Measurements from ENCODE around the gene SYT13. TPM values are rescaled to one million over a fixed set of nuclear protein-coding genes. Genes with fewer than 3 reads are reported as not detected.

The SYT13 gene
- total and polyA plus RNA-seq, 7 experiments from 2014 or later = not detected

DNA sequence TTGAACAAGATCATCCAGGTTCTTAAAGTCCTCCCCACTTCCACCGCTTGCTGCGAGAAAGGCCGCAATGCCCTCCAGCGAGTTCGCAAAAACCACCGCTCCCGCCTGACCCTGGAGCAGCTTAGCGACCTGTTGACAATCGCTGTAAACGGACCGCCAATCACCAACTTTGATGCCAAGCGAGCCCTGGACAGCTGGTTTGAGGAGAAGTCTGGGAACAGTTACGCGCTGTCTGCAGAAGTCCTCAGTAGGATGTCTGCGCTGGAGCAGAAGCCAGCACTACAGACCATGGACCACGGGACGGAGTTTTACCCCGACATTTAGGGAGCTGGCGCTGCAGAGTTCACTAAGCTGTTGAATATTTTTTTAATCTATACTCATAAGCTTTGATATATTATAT lies 58.3 kb downstream of the SYT13 start:
- peaks cover 0 to 43% (median 17%) of the 10 kb centered on the region in 5 donors for H3K36me3 Mint-ChIP-seq
- no peaks in the 10 kb centered on the region for H3K9me3 ChIP-seq (ENCODE audit: control insufficient read depth in 2 of 3, low read length in 3 of 3)
- intact Hi-C loops (cut with micrococcal nuclease) = no loop called here
- no peak overlapping the region for H3K27ac ChIP-seq (ENCODE audit: low read depth, low read length)
- H3K27me3 Mint-ChIP-seq = no peaks in the 10 kb centered on the region
- H3K9me3 Mint-ChIP-seq = no peaks in the 10 kb centered on the region
- no peaks in the 10 kb centered on the region for H3K4me1 Mint-ChIP-seq
- no peaks in the 10 kb centered on the region for H3K4me1 ChIP-seq (ENCODE audit: control insufficient read depth in 2 of 2, insufficient read depth in 2 of 2, low read length in 2 of 2)
- peaks cover 0 to 13% (median 0%) of the 10 kb centered on the region in 3 experiments for H3K36me3 ChIP-seq (ENCODE audit: control insufficient read depth in 2 of 3, insufficient read depth in 3 of 3, low read length in 3 of 3)
- no peaks in the 10 kb centered on the region for H3K27me3 ChIP-seq (ENCODE audit: control insufficient read depth in 2 of 2, insufficient read depth in 2 of 2, low read length in 2 of 2)
- ATAC-seq = no peak
- no peak overlapping the region for H3K27ac Mint-ChIP-seq
- ChIA-PET POLR2A (no interaction called here), CTCF (no interaction called here)
- no peak for DNase-seq
- no peak overlapping the region for H3K4me3 ChIP-seq (ENCODE audit: low read length)
- H3K4me3 Mint-ChIP-seq = no peak overlapping the region

DNA sequence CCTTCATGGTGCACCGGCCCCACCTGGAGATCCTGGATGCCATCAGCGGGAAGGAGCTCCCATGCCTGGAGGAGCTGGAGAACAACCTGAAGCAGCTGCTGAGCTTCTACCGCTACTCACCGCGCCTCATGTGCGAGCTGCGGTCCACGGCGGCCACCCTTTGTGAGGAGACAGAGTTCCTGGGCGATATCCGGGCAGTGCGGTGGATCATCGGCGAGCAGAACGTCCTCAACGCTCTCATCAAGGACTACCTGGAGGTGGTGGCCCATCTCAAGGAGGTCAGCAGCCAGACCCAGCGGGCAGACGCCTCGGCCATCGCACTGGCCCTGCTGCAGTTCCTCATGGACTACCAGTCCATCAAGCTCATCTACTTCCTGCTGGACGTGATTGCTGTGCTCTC lies 59.2 kb downstream of the SYT13 start:
- H3K4me3 ChIP-seq (ENCODE audit: low read length) = no peak overlapping the region
- no peak overlapping the region for H3K27ac Mint-ChIP-seq
- no peak overlapping the region for H3K27ac ChIP-seq (ENCODE audit: low read depth, low read length)
- ChIA-PET POLR2A (no interaction called here), CTCF (no interaction called here)
- no peaks in the 10 kb centered on the region for H3K27me3 ChIP-seq (ENCODE audit: control insufficient read depth in 2 of 2, insufficient read depth in 2 of 2, low read length in 2 of 2)
- no peak for DNase-seq
- H3K4me1 ChIP-seq (ENCODE audit: control insufficient read depth in 2 of 2, insufficient read depth in 2 of 2, low read length in 2 of 2) = no peaks in the 10 kb centered on the region
- ATAC-seq = no peak
- intact Hi-C loops (cut with micrococcal nuclease) = no loop called here
- H3K4me1 Mint-ChIP-seq = no peaks in the 10 kb centered on the region
- no peaks in the 10 kb centered on the region for H3K27me3 Mint-ChIP-seq
- peaks cover 0 to 13% (median 0%) of the 10 kb centered on the region in 3 experiments for H3K36me3 ChIP-seq (ENCODE audit: control insufficient read depth in 2 of 3, insufficient read depth in 3 of 3, low read length in 3 of 3)
- H3K9me3 ChIP-seq (ENCODE audit: control insufficient read depth in 2 of 3, low read length in 3 of 3) = no peaks in the 10 kb centered on the region
- peaks cover 0 to 46% (median 17%) of the 10 kb centered on the region in 5 donors for H3K36me3 Mint-ChIP-seq
- no peaks in the 10 kb centered on the region for H3K9me3 Mint-ChIP-seq
- no peak overlapping the region for H3K4me3 Mint-ChIP-seq

DNA sequence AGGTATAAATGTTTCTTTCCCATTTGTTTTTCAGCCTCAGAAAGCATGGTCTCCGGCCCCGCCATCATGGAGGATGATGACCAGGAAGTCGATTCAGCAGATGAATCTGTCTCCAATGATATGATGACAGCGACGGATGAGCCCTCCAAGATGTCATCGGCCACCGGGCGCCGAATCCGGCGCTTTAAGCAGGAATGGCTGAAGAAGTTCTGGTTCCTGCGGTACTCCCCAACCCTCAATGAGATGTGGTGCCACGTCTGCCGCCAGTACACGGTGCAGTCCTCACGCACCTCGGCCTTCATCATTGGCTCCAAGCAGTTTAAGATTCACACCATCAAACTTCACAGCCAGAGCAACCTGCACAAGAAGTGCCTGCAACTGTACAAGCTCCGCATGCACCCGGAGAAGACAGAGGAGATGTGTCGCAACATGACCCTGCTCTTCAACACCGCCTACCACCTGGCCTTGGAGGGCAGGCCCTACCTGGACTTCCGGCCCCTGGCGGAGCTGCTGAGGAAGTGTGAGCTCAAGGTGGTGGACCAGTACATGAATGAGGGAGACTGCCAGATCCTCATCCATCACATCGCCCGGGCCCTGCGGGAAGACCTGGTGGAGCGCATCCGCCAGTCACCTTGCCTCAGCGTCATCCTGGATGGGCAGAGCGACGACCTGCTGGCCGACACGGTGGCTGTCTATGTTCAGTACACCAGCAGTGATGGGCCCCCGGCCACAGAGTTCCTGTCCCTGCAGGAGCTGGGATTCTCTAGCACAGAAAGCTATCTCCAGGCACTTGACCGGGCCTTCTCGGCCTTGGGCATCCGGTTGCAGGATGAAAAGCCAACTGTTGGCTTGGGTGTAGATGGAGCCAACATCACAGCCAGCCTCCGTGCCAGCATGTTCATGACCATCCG lies 59.9 kb downstream of the SYT13 start:
- no peaks in the 10 kb centered on the region for H3K4me1 Mint-ChIP-seq
- intact Hi-C loops (cut with micrococcal nuclease) = no loop called here
- DNase-seq (no peak), ATAC-seq (no peak)
- H3K27ac ChIP-seq (ENCODE audit: low read depth, low read length) = no peak overlapping the region
- H3K4me1 ChIP-seq (ENCODE audit: control insufficient read depth in 2 of 2, insufficient read depth in 2 of 2, low read length in 2 of 2) = no peaks in the 10 kb centered on the region
- no peak overlapping the region for H3K27ac Mint-ChIP-seq
- H3K36me3 Mint-ChIP-seq = peaks cover 0 to 51% (median 24%) of the 10 kb centered on the region in 5 donors
- H3K4me3 ChIP-seq (ENCODE audit: low read length) = no peak overlapping the region
- H3K9me3 Mint-ChIP-seq = no peaks in the 10 kb centered on the region
- H3K9me3 ChIP-seq (ENCODE audit: control insufficient read depth in 2 of 3, low read length in 3 of 3) = no peaks in the 10 kb centered on the region
- no peaks in the 10 kb centered on the region for H3K27me3 Mint-ChIP-seq
- ChIA-PET POLR2A (no interaction called here), CTCF (no interaction called here)
- no peak overlapping the region for H3K4me3 Mint-ChIP-seq
- no peaks in the 10 kb centered on the region for H3K27me3 ChIP-seq (ENCODE audit: control insufficient read depth in 2 of 2, insufficient read depth in 2 of 2, low read length in 2 of 2)
- H3K36me3 ChIP-seq (ENCODE audit: control insufficient read depth in 2 of 3, insufficient read depth in 3 of 3, low read length in 3 of 3) = peaks cover 0 to 13% (median 0%) of the 10 kb centered on the region in 3 experiments

DNA sequence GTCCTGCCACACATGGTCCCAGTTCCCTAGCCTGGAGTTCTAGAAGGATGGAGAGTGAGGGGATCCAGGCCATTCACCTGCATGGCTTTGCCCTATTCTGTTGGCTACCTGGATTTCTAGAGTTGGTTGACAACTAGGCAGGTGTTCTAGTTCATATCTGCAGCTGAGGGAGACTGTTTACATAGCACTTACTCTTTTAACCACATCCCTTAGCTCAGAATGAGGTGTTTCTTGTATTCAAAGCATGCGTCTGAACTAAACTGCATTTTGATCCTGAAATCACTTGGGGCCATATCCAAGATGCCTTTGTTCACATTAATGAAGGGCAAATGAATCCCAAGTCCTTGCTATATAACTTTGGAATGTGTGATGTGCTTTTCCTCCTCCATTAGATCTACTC lies 60.9 kb downstream of the SYT13 start:
- Mint-ChIP-seq H3K9me3 (no peaks in the 10 kb centered on the region), H3K27ac (no peak overlapping the region)
- no peak for ATAC-seq

DNA sequence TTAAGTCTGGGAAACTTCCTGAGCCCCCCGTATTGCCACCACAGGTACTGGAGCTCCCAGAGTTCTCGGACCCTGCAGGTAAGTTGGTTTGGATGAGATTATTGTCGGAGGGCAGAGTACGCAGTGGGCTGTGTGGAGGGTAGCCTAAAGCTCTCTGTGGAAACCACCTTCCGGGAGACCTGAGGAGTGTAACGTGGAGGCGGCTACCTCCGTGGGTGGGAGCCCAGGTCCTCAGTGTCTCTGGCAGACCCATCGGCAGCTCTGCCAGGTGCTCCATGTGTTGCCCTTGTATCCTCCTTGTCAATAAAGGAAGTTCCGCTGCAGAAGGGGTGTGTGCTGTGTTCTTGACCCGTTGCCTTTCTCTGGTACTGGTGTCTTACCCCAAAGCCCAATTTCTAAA lies 61.4 kb downstream of the SYT13 start:
- intact Hi-C loops (cut with micrococcal nuclease) = no loop called here
- H3K27me3 Mint-ChIP-seq = no peaks in the 10 kb centered on the region
- Histone ChIP-seq H3K27me3 (ENCODE audit: control insufficient read depth in 2 of 2, insufficient read depth in 2 of 2, low read length in 2 of 2) (no peaks in the 10 kb centered on the region), H3K4me3 (ENCODE audit: low read length) (no peak overlapping the region), H3K9me3 (ENCODE audit: control insufficient read depth in 2 of 3, low read length in 3 of 3) (no peaks in the 10 kb centered on the region), H3K4me1 (ENCODE audit: control insufficient read depth in 2 of 2, insufficient read depth in 2 of 2, low read length in 2 of 2) (no peaks in the 10 kb centered on the region), H3K27ac (ENCODE audit: low read depth, low read length) (no peak overlapping the region), H3K36me3 (ENCODE audit: control insufficient read depth in 2 of 3, insufficient read depth in 3 of 3, low read length in 3 of 3) (peaks cover 0 to 13% (median 0%) of the 10 kb centered on the region in 3 experiments)
- ChIA-PET POLR2A (no interaction called here), CTCF (no interaction called here)
- H3K36me3 Mint-ChIP-seq = peaks cover 0 to 66% (median 29%) of the 10 kb centered on the region in 5 donors
- DNase-seq (no peak), ATAC-seq (no peak)
- no peaks in the 10 kb centered on the region for H3K9me3 Mint-ChIP-seq
- H3K27ac Mint-ChIP-seq = no peak overlapping the region
- H3K4me1 Mint-ChIP-seq = no peaks in the 10 kb centered on the region
- no peak overlapping the region for H3K4me3 Mint-ChIP-seq

More for the DNA sequence above, 60.9 kb downstream of the SYT13 start:
- ChIA-PET POLR2A (no interaction called here), CTCF (no interaction called here)
- intact Hi-C loops (cut with micrococcal nuclease) = no loop called here
- H3K4me1 ChIP-seq (ENCODE audit: control insufficient read depth in 2 of 2, insufficient read depth in 2 of 2, low read length in 2 of 2) = no peaks in the 10 kb centered on the region
- no peaks in the 10 kb centered on the region for H3K27me3 ChIP-seq (ENCODE audit: control insufficient read depth in 2 of 2, insufficient read depth in 2 of 2, low read length in 2 of 2)
- no peak overlapping the region for H3K4me3 Mint-ChIP-seq
- no peak overlapping the region for H3K4me3 ChIP-seq (ENCODE audit: low read length)
- no peaks in the 10 kb centered on the region for H3K27me3 Mint-ChIP-seq
- H3K36me3 ChIP-seq (ENCODE audit: control insufficient read depth in 2 of 3, insufficient read depth in 3 of 3, low read length in 3 of 3) = peaks cover 0 to 13% (median 0%) of the 10 kb centered on the region in 3 experiments
- H3K27ac ChIP-seq (ENCODE audit: low read depth, low read length) = no peak overlapping the region
- peaks cover 0 to 61% (median 29%) of the 10 kb centered on the region in 5 donors for H3K36me3 Mint-ChIP-seq
- DNase-seq = no peak
- no peaks in the 10 kb centered on the region for H3K9me3 ChIP-seq (ENCODE audit: control insufficient read depth in 2 of 3, low read length in 3 of 3)
- no peaks in the 10 kb centered on the region for H3K4me1 Mint-ChIP-seq

DNA sequence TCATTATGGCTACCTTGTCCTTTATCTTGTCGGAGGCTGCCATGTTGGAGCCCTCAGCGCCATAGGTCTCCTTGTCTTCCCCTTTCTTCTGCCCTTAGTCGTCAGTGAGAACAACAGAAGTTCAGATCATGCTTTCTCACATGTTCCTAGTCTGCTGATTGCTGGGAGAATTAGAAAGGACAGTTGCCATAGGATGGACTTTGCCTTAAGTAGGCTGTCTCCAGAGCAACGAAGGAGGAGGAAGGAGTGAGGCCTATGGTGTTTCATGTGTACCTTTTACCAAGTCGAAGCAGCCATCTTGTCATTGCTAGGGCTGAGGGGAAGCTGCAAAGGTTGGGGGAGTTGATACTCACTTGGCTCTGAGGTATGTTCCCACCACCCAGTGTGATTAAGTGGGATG lies 62.6 kb downstream of the SYT13 start:
- Mint-ChIP-seq H3K27me3 (no peaks in the 10 kb centered on the region), H3K4me1 (no peaks in the 10 kb centered on the region), H3K9me3 (no peaks in the 10 kb centered on the region), H3K27ac (no peak overlapping the region), H3K36me3 (peaks cover 0 to 69% (median 29%) of the 10 kb centered on the region in 5 donors), H3K4me3 (no peak overlapping the region)
- Histone ChIP-seq H3K36me3 (ENCODE audit: control insufficient read depth in 2 of 3, insufficient read depth in 3 of 3, low read length in 3 of 3) (peaks cover 0 to 13% (median 0%) of the 10 kb centered on the region in 3 experiments), H3K27me3 (ENCODE audit: control insufficient read depth in 2 of 2, insufficient read depth in 2 of 2, low read length in 2 of 2) (no peaks in the 10 kb centered on the region), H3K4me1 (ENCODE audit: control insufficient read depth in 2 of 2, insufficient read depth in 2 of 2, low read length in 2 of 2) (no peaks in the 10 kb centered on the region), H3K4me3 (ENCODE audit: low read length) (no peak overlapping the region), H3K9me3 (ENCODE audit: control insufficient read depth in 2 of 3, low read length in 3 of 3) (no peaks in the 10 kb centered on the region), H3K27ac (ENCODE audit: low read depth, low read length) (no peak overlapping the region)
- ATAC-seq = no peak
- CTCF ChIA-PET = no interaction called here
- POLR2A ChIA-PET = no interaction called here
- intact Hi-C loops (cut with micrococcal nuclease) = no loop called here
- no peak for DNase-seq

DNA sequence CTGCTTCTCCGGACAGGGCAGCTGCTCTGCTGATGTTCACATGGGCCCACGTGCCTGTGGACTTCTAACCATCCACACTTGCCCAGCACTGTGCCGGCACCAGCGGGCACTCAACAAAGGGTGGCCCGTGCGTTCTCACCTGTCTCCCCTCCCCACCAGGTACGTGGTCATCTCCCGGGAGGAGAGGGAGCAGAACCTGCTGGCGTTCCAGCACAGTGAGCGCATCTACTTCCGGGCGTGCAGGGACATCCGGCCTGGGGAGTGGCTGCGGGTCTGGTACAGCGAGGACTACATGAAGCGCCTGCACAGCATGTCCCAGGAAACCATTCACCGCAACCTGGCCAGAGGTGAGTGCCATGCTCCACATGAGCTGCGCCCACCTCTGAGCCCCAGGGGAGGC lies 66.7 kb downstream of the SYT13 start:
- CTCF ChIA-PET = no interaction called here
- Mint-ChIP-seq H3K27me3 (no peaks in the 10 kb centered on the region), H3K27ac (no peak overlapping the region), H3K36me3 (peaks cover 0 to 40% (median 19%) of the 10 kb centered on the region in 5 donors), H3K4me3 (no peak overlapping the region), H3K9me3 (no peaks in the 10 kb centered on the region), H3K4me1 (peaks cover 0 to 9% (median 0%) of the 10 kb centered on the region in 7 donors)
- no peak overlapping the region for H3K27ac ChIP-seq (ENCODE audit: low read depth, low read length)
- H3K4me3 ChIP-seq (ENCODE audit: low read length) = no peak overlapping the region
- intact Hi-C loops (cut with micrococcal nuclease) = no loop called here
- H3K36me3 ChIP-seq (ENCODE audit: control insufficient read depth in 2 of 3, insufficient read depth in 3 of 3, low read length in 3 of 3) = no peaks in the 10 kb centered on the region
- no peaks in the 10 kb centered on the region for H3K4me1 ChIP-seq (ENCODE audit: control insufficient read depth in 2 of 2, insufficient read depth in 2 of 2, low read length in 2 of 2)
- POLR2A ChIA-PET = no interaction called here
- no peaks in the 10 kb centered on the region for H3K9me3 ChIP-seq (ENCODE audit: control insufficient read depth in 2 of 3, low read length in 3 of 3)
- no peaks in the 10 kb centered on the region for H3K27me3 ChIP-seq (ENCODE audit: control insufficient read depth in 2 of 2, insufficient read depth in 2 of 2, low read length in 2 of 2)
- no peak for DNase-seq
- no peak for ATAC-seq

Data from naive thymus-derived CD4-positive, alpha-beta T cell (primary cell).